ENCODE measurements around the gene GINS2. TPM values are rescaled to one million over a fixed set of nuclear protein-coding genes. Genes with fewer than 3 reads are reported as not detected.

GINS2 gene
- total and polyA plus RNA-seq, 12 donors: 0.06 to 7.5 (median 1.5) TPM

- intact Hi-C loops (cut with DNase I): no loop called here
- Histone ChIP-seq H3K27me3 (no peaks in the 10 kb centered on the region), H3K4me3 (no peak overlapping the region), H3K4me1 (replicated peaks in 1 of 2) (peaks cover 10 to 18% of the 10 kb centered on the region in 2 donors), H3K36me3 (replicated peaks in 1 of 2) (peaks cover 0 to 18% of the 10 kb centered on the region in 2 donors), H3K9me3 (replicated peaks in 1 of 3) (no peaks in the 10 kb centered on the region), H3K27ac (no peak overlapping the region)
- DNase-seq: no peak
- WGBS, 4 donors: 88 to 94% (median 90%) methylated on average over 5 of the region's 5 CpGs
- TF ChIP-seq POLR2A (IDR thresholded peaks at IDR 0.05): no peak
- no peak for TF ChIP-seq CTCF (IDR thresholded peaks at IDR 0.05)
Measured at GRCh38 chr16:85678821-85679220, 9.9 kb downstream of the GINS2 start.

- Histone ChIP-seq H3K27ac (no peak overlapping the region), H3K4me1 (replicated peaks in 1 of 2) (peaks cover 15 to 25% of the 10 kb centered on the region in 2 donors), H3K27me3 (no peaks in the 10 kb centered on the region), H3K4me3 (no peak overlapping the region), H3K36me3 (replicated peaks in 1 of 2) (peaks cover 0 to 20% of the 10 kb centered on the region in 2 donors), H3K9me3 (replicated peaks in 1 of 3) (no peaks in the 10 kb centered on the region)
- WGBS, 4 donors: 72 to 90% (median 78%) methylated on average over 8 of the region's 8 CpGs
- intact Hi-C loops (cut with DNase I): no loop called here
- TF ChIP-seq CTCF (IDR thresholded peaks at IDR 0.05): no peak
- TF ChIP-seq POLR2A (IDR thresholded peaks at IDR 0.05): no peak
- DNase-seq: no peak
Measured at GRCh38 chr16:85678016-85678415, 10.7 kb downstream of the GINS2 start.

- DNase-seq: no peak
- intact Hi-C loops (cut with DNase I): no loop called here
- H3K27ac ChIP-seq: no peak overlapping the region
- H3K4me3 ChIP-seq: no peak overlapping the region
- TF ChIP-seq CTCF (IDR thresholded peaks at IDR 0.05) (no peak), POLR2A (IDR thresholded peaks at IDR 0.05) (no peak)
- peaks cover 15 to 25% of the 10 kb centered on the region in 2 donors for H3K4me1 ChIP-seq (replicated peaks in 1 of 2)
- H3K36me3 ChIP-seq (replicated peaks in 1 of 2): peaks cover 0 to 25% of the 10 kb centered on the region in 2 donors
- H3K27me3 ChIP-seq: no peaks in the 10 kb centered on the region
- WGBS, 4 donors: 79 to 88% (median 84%) methylated on average over 6 of the region's 6 CpGs
- H3K9me3 ChIP-seq (replicated peaks in 1 of 3): no peaks in the 10 kb centered on the region
Measured at GRCh38 chr16:85677383-85677967, 11.3 kb downstream of the GINS2 start.

GRCh38 chr16:85676466-85676865 is 12.3 kb downstream of the GINS2 start:
- 95 to 98% (median 96%) methylated on average over 4 to 7 of the region's 7 CpGs for WGBS, 4 donors
- Histone ChIP-seq H3K36me3 (replicated peaks in 1 of 2) (peaks cover 0 to 35% of the 10 kb centered on the region in 2 donors), H3K4me1 (replicated peaks in 1 of 2) (peaks cover 15 to 25% of the 10 kb centered on the region in 2 donors), H3K27ac (no peak overlapping the region), H3K27me3 (no peaks in the 10 kb centered on the region), H3K4me3 (no peak overlapping the region), H3K9me3 (replicated peaks in 1 of 3) (no peaks in the 10 kb centered on the region)
- intact Hi-C loops (cut with DNase I): no loop called here
- no peak for TF ChIP-seq POLR2A (IDR thresholded peaks at IDR 0.05)
- TF ChIP-seq CTCF (IDR thresholded peaks at IDR 0.05): no peak
- DNase-seq: no peak

Data from adrenal gland (tissue), 12 donors.